NK-92 (cell line): ENCODE results near the gene ARHGAP22.
"Not testable (repeated sequence)": the region's sequence is repeated elsewhere in the genome, so short reads cannot be mapped to it uniquely, and the experiment has no call there.

ENCODE experiments used
- DNase-seq: peaks from one replicate; lab custom pipeline; 2025; ENCODE audit not compliant: unreplicated experiment; lab: John Stamatoyannopoulos, UW

ARHGAP22 gene

GRCh38 chr10:48442090-48442808, 162.6 kb downstream of the ARHGAP22 start:
- no peak for DNase-seq

DNA sequence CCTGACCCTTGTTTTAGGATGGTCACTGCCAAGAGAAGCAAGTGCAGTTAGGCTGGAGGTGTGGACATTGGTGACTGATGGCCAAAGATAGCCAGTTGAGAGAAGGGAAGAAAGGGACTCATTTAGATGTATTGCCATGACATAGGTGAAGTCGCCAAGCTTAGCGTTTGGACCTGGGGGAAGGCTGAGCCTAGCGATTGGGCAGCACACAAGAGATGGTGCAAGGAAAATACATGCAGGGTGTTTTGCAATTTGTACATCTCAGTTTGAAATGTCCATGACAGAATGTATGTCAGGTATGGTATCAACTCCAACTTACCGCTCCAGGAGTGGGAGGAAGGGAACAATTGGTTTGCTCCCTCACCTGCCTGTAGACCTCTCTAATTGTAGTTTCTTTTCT, 164.1 kb downstream of the ARHGAP22 start:
- no peak for DNase-seq

DNA sequence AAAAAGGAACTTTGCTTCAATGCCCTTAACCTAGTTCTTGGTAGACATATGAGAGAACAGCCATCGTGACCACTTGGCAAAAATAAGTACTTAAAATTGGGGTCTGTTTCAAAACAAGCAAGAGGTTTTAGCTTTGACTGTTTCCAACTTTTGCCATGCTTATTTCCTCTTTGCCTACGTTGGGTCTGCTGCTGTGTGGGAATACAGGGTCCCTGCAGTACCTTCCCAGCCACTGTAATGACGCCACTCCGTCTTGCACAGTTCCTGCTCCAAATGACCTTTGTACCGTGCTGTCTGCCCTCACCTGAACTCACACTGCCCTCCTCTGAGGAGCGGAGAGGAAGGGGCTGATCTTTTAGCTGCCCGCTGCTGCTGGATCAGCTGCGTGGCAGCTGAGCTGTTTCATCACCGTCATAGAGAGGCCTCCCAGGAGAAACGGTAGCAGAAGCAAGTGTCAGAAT, 165.3 kb downstream of the ARHGAP22 start:
- DNase-seq, result no peak

- DNase-seq, result no peak
Measured at GRCh38 chr10:48439031-48439430, 165.8 kb downstream of the ARHGAP22 start.

DNA sequence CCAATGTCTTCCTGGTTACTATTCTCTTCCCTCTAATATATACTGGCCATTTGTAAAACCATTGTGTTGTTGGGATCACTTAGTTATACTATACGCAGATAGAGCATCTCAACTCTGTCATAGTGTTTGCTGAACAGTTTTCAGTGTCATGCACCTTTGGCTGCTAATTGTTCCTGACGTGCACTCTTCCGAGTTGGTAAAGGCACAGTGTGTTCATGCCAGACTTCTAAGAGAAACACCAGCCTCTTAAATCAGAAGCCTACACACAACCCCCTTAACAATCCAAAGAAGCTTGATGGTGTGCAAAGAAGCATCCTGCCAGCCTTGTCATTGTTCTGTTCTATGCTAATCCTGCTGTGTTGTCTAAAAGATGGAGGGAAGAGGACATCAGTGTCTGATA, 167.3 kb downstream of the ARHGAP22 start:
- DNase-seq, result no peak

DNA sequence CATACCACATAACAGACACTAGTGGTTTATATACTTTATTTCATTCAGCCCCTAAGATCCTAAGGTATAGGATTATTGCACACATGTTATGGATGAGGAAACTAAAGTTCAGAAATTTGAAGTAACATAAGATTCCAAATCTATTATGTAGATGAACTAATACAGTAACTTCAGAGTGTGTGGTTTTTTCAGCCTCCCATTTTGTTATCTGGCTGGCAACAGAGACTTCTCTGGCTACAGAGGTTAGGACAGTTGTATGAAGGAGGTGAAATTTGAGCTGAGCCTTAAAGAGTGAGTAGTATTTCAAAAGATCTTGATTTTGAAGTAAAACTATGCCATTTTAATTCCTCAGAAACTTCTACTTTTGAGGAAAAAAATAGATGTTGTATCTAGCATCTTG, 173.0 kb downstream of the ARHGAP22 start:
- DNase-seq, result no peak

DNA sequence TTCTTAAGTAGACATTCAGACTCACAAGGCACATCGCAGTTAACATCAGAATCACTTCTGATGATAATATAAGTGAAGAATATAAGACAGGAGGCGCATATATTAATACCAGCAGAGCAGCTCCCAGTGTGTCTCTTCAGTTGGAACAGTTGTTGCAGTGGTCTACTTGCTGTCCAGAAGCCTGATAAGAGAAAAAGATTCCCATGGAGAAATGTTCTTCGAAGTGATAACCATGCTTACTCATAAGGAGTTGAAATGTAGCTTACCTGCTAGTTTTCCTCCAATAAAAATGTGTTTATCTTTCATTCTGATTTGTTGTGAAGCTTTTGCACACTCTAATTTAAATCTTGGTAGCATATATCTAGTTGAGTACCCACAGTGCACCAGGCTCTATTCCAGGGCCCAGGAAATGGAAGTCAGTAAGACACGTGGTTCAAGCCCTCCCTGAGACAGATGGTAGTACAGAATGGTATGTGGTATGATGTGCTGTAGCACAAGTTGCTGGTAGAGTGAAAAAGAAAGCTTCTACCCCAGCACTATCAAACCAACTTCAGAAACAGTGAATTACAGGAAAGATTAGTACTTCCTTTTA, 174.4 kb downstream of the ARHGAP22 start:
- no peak for DNase-seq

- DNase-seq, result no peak
Measured at GRCh38 chr10:48429309-48429708, 175.6 kb downstream of the ARHGAP22 start.

DNA sequence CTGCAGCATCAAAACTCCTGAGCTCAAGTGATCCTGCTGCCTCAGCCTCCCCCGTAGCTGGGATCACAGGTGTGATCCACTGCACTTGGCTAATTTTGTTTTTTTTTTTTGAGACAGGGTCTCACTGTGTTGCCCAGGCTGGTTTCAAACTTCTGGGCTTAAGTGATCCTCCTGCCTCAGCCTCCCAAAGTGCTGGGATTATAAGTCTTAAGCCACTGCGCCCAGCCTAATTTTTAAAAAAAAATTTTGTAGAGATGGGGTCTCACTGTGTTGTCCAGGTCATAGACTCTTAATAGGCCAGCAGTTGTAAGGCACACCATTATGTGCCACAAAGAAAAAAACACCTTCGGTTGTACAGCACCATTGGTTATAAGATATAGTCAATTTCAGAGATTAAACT, 176.0 kb downstream of the ARHGAP22 start:
- no peak for DNase-seq

- DNase-seq, result no peak
Measured at GRCh38 chr10:48423884-48424283, 181.0 kb downstream of the ARHGAP22 start.

- DNase-seq, result not testable (repeated sequence)
Measured at GRCh38 chr10:48421862-48422261, 183.0 kb downstream of the ARHGAP22 start.

GRCh38 chr10:48419714-48420113, 185.2 kb downstream of the ARHGAP22 start:
- DNase-seq, result no peak

DNA sequence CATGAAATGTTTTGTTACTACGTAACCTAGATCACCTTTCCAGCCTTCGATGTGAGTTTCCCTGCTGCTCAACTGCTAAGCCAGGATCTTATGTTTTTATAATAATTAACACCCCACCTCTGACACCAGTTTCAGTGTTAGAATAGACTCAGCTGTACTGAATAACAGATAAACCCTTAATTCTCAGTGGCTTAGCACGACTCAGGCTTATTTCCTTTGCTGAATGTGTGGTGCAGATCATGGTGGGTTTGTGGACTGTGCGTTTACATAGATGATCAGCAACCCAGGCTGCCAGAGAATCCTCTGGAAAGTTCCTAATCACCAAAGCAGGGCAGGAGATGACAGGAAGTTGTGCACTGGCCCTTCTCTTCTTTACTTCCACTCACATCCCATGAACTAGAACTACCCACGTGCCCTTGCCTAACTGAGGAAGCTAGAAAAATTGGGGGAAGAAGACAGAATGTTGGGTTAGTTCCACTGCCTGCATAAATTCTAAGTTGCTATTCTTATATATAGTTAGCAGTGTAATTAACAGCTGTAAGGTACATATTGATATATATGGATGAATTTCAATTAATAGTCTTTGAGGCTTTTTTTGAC, 186.6 kb downstream of the ARHGAP22 start:
- no peak for DNase-seq

- no peak for DNase-seq
Measured at GRCh38 chr10:48417374-48417773, 187.5 kb downstream of the ARHGAP22 start.

DNA sequence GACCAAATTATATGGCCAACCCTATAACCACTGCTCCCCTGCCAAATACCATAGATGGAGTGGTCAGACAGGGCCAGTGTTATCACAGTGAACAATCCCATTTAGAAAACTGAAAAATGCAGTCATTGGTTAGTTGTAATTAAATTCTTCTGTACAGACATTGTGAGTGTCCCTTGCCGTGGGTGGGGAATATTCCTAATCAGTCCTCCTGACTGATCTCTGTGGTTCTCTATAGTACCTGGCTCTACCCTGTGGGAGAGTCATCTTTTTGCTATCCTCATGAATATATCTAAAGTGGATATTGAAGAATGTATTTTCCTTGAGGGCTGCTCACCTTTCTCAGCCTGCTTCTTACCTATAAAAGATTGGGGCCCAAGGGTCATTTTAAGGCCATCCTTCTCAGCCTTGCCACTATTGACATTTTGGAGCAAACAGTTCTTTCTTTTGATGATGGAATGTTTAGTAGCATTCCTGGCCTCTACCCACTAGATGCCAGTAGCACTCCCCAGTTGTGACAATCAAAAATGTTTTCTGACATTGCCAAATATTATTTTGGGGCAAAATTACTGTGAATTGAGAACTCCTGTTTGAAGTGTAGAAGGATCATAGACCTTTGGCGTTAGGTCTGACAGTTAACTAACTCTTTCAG, 188.2 kb downstream of the ARHGAP22 start:
- no peak for DNase-seq

DNA sequence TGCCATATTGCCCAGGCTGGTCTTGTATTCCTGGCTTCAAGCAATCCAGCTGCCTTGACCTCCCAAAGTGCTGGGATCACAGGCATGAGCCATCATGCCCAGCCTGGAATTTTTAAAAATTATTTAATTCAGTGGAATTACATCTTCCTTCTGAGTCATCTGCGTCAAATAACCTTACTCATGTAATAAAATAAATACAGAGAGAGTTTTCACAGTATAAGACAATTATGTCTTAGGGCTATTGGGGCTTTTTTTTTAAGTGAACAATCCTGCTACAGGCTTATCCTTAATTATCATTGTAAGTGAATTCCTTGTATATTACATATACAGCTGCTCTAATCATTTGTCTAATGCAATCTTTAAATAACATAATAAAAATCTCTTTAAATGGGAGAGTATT, 190.1 kb downstream of the ARHGAP22 start:
- DNase-seq, result no peak

DNA sequence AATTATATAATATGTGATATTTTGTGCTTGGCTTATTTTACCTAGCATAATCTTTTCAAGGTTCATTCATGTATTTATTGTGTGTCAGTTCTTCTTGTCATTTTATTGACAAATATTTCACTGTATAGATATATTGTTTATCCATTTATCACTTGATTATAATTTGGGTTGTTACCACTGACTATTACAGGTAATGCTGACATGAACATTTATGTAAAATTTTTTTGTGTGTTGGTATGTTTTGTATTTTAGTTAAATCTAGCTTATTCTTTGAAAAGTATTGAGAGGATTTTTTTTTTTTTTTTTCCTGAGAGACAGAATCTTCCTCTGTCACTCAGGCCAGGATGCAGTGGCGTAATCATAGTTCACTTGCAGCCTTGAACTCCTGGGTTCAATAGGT, 190.7 kb downstream of the ARHGAP22 start:
- no peak for DNase-seq

DNA sequence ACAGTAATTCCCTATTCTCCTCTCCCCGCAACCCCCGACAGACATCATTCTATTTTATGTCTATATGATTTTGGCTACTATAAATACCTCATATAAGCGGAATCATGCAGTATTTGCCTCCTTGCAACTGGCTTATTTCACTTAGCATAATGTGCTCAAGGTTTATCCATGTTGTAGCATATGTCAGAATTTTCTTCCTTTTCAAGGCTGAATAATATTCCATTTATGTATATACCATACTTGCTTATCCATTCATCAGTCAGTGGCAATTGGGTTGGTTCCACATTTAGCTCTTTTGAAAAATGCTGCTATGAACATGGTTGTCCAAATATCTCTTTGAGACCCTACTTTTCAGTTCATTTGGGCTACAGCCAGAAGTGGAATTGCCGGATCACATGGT, 191.9 kb downstream of the ARHGAP22 start:
- no peak for DNase-seq

GRCh38 chr10:48412081-48412480, 192.8 kb downstream of the ARHGAP22 start:
- no peak for DNase-seq

- DNase-seq, result no peak
Measured at GRCh38 chr10:48411510-48411909, 193.4 kb downstream of the ARHGAP22 start.

GRCh38 chr10:48410503-48410902, 194.4 kb downstream of the ARHGAP22 start:
- no peak for DNase-seq

DNA sequence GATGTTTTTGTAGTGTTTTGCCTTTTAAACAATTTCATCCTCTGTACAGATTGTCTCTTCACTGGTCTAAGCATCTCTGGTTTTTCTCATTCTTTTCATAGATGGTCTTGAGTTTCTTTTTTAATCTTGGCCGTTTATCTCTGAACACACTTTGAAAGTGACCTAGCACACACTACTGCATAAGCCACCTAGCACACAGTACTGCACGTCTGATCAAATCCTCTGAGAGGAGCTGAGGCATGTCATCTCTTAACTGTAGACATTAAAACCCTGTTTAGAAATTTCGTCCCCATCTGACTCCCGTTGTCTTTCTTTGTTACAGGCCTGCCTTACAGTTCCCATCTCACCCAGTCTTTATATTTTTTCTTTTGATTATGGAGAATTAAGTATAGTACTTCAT, 198.2 kb downstream of the ARHGAP22 start:
- no peak for DNase-seq
